Femur (tissue), 1 donor: Measurements from ENCODE around the gene FSHR.

Experiments
- DNase-seq: peaks from one replicate; pipeline ENCODE4 v3.0.0-alpha.2; 2017

Gene FSHR

DNA sequence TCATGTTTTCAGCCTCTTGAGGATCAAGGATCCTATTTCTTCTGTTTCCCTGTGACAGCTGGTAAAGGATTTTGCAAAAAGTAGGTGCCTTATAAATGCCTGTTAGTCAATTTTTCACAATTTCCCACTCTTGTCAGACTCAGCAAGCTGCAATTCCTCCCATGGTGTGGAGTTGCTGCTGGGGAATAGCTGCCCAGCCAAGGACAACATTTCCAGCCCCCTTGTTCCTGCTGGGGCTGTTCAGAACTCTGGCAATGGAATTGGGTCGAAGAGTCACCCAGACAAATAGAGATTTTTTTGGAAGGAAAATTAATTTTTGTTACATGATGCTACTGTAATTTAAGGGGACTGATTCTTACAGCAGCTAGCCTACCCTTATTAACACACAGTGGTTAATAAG is 43.7 kb downstream of the FSHR start:
- DNase-seq = no peak

- DNase-seq = no peak
These were observed 45.5 kb downstream of the FSHR start for GRCh38 chr2:49108851-49109250.

DNA sequence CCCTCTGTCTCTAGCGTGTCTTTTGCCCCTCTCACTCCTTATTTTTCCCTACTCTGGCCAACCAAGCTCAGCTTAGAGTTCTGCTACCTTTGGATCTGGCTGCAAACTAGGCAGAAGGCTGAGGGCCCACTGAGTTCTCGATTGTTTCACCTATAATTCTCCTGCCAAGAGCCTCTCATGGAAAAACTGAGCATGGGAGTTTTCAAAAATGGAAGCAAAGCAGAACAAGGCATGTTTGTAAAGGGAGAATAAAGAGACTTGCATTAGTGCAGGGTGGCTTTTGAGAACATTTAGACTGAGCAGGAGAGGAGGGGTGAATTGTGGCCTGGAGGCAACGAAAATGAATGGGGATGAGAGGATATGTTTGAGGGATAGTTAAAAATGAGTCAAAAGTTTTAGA is 45.9 kb downstream of the FSHR start:
- DNase-seq = no peak

GRCh38 chr2:49105506-49105905 is 48.8 kb downstream of the FSHR start:
- no peak for DNase-seq

DNA sequence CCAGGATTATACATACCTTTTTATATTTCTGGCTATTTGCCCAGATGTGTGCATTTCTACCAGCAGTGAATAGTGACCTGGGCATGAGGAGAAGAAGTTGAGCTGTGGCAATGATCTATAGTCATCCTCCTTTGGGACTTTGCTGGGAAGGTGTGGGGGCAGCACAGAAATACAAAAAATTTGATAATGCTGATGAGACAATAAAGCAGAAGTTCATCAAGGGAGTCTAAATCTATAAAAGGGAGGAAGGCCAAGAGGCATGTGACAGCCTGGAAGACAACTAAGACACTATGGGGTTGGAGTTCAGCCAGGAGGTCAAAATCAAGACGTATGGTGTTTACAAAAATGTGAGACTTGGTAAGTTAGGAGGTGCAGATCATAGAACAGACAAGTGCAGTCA is 52.2 kb downstream of the FSHR start:
- no peak for DNase-seq

- no peak for DNase-seq
These were observed 73.6 kb downstream of the FSHR start for GRCh38 chr2:49080681-49081080.

DNA sequence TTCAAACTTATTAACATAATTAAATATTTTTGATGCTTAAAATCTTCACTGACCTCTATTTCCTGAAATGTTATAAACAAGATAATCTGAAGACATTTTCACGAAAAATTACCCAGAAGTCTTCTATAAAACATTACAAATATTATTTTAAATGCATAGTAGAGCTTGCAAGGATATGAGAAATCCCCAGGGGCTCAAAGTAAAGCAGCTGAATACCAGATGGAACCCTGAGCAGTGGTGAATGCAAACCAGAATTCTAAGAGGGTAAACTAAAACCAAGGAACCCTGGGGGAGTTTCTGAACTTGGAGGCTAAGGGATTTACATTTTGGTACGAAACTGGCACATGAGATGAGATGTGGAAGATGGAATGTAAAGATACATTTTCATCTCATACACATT is 83.6 kb downstream of the FSHR start:
- no peak for DNase-seq

- no peak for DNase-seq
These were observed 84.5 kb downstream of the FSHR start for GRCh38 chr2:49069829-49070228.

DNA sequence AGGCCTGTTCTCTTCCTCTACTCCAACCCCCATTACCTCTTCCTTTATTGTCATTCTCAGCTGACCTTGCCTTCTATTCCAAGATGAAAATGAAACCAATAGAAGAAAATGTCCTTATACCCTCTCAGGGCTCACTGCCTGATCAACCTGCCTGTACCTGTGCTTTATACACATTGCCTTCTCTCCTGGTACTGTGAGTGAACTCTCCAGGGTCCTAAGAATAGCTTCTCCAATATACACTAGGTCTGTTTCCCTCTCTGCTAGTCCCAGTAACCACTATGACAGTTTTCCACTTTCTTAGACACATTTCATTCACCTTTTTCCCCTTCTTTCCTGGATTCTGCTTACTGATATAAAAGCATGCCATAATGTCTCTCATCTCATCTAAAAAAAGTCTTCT is 85.7 kb downstream of the FSHR start:
- DNase-seq = no peak

DNA sequence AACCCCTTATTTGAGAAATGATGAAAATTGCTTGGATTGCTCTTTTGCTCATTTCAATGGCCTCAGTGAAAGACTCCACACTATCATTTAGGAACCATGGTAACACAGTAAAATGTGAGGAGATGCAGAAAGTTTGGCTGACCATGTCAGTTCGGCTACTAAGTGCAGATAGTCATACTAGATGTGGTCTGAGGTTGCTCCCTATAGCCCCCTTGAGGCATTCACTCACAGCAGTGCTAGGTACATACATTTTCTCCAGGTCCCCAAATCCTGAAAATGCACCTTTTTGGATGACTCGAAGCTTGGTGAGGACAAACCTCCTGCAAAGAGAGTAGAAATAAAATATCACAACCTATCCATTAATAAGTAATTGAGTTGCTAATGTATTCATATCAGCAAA is 86.3 kb downstream of the FSHR start:
- no peak for DNase-seq

DNA sequence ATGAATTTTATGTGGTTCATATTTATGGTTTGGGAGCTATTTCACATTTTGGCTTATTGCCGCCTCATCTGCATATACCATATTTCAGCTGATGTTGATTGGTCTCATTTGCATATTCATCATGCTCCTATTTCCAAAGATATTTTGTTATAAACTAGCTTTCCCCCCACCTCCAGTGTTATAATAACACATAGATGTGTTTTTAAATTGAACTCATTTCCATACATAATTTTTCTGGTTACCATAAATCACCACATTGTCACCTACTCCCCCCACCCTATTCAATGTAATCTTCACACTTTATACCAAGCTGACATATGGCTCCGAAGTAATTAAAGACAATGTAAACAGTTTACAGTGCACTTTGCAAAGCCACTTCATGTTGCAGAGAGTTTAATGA is 101.2 kb downstream of the FSHR start:
- DNase-seq = no peak

DNA sequence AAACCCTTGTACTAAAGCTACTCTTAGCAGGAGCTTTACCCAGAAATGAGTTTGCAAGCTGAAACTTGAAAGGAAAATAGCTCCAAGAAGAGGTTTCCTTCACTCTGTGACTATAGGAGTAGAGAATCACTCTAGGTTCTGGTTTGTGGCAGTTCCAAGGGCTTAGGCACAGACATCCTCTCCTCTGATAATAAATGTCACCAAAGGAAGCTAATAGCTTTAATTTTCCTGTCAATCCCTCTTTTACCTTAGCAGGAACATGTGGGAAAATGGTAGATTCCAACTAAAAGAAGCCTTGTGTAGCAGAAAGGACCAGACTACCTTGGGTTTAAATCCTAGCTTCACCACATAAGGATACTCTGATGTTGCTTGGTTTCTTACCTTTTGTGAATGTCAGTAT is 104.0 kb downstream of the FSHR start:
- no peak for DNase-seq

- no peak for DNase-seq
These were observed 105.2 kb downstream of the FSHR start for GRCh38 chr2:49049161-49049560.

- no peak for DNase-seq
These were observed 109.2 kb downstream of the FSHR start for GRCh38 chr2:49045083-49045482.

- no peak for DNase-seq
These were observed 109.8 kb downstream of the FSHR start for GRCh38 chr2:49044350-49045079.

- DNase-seq = no peak
These were observed 110.8 kb downstream of the FSHR start for GRCh38 chr2:49043405-49043982.

GRCh38 chr2:49042488-49042887 is 111.8 kb downstream of the FSHR start:
- DNase-seq = no peak

- no peak for DNase-seq
These were observed 113.3 kb downstream of the FSHR start for GRCh38 chr2:49041061-49041460.

DNA sequence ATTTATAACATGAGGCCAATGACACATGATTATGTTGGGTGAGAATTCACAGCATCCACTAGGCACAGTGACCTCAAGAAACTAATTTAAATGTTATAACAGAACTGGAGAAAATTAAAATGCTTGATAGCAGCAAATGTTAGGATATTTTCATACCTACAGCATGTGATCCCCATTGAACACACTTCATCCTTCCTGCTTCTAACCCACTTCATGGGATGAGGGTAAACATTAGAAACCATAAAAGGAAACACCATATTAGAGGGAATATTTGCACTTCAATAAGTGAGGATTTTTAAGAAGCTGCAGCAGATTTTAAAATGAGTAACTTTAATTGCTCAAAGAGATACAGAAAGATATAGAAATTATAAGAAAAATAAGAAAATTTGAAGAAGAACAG is 117.1 kb downstream of the FSHR start:
- DNase-seq = no peak

DNA sequence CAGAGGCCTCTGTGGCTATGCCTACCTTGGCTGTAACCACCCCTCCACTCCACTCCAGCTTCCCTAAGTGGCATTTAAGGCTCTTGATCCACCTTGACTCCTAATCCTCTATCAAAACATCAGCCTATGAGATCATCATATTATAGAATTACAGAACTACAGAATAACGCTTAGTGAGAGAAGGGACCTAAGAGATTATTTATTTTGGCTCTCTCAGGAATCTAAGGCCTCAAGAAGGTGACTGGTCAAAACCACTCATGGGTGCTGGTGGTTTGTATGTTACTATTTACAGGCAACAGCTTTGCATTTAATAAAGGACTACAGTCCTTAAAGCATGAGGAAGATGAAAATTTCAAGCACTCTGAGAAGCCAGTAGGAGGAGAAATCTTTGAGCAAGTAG is 118.8 kb downstream of the FSHR start:
- no peak for DNase-seq

DNA sequence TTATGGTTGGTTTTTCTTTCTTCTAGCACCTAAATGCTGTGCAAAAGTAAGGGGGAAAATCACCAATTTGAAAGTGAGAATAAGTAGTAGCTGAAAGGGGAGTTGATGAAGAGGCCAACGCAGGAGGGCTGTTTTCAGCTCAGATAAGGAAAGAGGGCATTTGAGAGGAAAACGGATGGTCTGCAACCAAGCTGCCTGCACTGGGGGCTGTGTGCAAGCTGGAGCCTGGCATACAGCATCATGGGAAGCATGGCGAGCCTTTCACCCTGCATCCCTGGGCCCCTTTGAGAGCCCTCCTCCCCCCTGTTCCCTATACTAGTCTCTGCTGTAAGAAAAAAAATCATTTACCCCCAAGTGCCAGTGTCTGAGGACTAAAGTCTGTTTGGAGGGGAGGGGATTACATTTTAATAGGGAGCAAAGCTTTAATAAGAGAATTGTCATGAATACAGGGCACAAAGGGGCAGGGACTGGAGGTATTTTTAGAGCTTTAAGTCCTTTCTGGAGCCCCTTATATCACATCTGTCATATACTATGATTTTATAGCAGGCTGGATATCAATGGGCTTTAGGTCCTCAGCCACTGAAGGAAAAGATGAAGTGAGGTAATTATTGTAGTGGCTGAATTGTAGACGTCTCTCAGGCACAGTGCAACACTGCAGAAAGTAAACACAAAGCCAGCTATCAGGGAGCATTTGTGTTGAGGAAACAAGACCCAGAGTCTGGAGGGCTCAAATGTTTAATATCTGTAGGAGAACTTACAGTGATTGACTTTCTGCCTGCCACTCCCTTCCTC is 120.7 kb downstream of the FSHR start:
- no peak for DNase-seq

GRCh38 chr2:49032936-49033335 is 121.4 kb downstream of the FSHR start:
- no peak for DNase-seq

DNA sequence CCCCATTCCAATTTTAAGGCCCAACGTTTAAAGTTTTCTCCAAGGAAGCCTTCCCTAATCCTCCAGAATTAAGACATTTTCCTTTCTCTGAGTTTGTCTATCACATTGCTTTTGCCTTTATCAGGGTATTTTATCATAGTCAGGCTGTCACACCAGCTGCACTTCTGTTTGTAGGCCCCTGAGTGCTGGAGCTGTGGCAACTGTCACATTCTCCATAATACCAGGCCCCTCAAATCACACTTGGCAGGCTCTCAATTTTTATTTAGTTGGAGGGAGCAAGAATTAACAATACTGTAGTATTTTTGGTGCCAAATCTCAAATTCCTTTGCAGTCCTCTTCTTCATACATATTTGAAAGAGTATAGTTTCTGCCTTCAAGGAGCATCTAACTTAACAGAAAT is 122.2 kb downstream of the FSHR start:
- no peak for DNase-seq

GRCh38 chr2:49029406-49029805 is 124.9 kb downstream of the FSHR start:
- DNase-seq = no peak
